ENCODE measurements around the gene MYCL. TPM values are rescaled to one million over a fixed set of nuclear protein-coding genes. Genes with fewer than 3 reads are reported as not detected.
A peak's percentile ranks its signal among the peaks of the same experiment; 100 is the strongest.

MYCL gene
- total and polyA plus RNA-seq, 4 donors: 2.4 to 7.8 (median 4.4) TPM

DNA sequence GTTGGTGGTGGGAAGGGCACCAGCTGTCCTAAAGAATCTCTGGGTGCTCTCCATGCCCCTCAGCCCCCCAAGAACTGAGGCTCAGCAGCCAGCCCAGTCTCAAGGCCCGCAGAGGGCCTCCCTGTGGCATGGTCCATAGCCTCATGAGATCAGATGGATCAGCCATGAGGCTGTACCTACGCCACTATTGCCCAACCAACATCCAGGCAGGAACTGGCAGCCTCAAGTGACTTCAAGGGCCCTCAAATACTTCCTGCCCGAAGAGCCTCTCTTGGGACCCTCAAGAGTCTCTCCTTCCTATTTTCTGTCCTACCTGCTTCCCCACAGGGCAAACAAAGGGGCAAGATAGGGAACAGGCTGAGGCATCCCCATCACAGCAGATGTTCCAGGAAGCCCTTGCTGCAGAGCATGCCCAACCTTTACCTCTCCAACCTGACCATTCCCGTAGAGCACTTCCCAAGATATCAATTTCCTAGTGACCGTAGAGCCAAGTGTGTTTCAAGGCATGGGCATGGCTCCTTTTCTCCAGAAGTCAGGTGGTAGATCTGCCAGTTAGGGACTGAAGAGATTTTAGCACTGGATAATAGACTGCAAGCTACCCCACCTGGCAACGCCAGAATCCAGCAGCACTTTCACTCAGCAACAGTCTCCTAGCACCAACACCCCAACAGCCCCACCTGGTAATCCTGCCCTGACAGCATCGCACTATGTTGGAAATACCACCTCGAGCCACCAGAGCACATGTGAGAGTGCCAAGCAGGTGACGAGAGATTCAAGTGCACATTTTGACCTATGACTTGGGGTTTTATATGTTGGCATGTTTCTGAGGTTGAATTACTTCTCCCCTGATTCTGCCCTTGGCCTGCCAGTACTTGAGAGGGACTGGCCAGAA is 39.5 kb upstream of the MYCL start:
- Histone ChIP-seq H3K36me3 (ENCODE audit: control insufficient read depth in 4 of 4, insufficient read depth in 4 of 4, low read length in 4 of 4) (no peaks in the 10 kb centered on the region), H3K4me3 (no peak overlapping the region), H3K27me3 (ENCODE audit: control insufficient read depth in 3 of 3, insufficient read depth in 3 of 3, low read length in 2 of 3) (no peaks in the 10 kb centered on the region), H3K27ac (ENCODE audit: low read depth in 1 of 2, low read length in 1 of 2) (peak overlapping the region in 1 of 2 donors; percentile 56), H3K9me3 (ENCODE audit: control insufficient read depth in 4 of 4, insufficient read depth in 3 of 4, low read length in 3 of 4) (peaks cover 0 to 1% (median 0%) of the 10 kb centered on the region in 4 donors), H3K4me1 (ENCODE audit: control insufficient read depth in 5 of 5, insufficient read depth in 5 of 5, low read length in 5 of 5) (peaks cover 0 to 1% (median 0%) of the 10 kb centered on the region in 5 donors), H3K9ac (ENCODE audit: insufficient read depth in 1 of 2, low read length in 2 of 2) (no peak overlapping the region)
- 68 to 74% methylated on average over 9 of the region's 9 CpGs for WGBS, 2 donors
- DNase-seq: peak; percentile 12 to 63 (median 45)
- peak; percentile 68 for ATAC-seq (ENCODE audit: insufficient read depth, low FRiP score)
- TF ChIP-seq, protein P1, sequence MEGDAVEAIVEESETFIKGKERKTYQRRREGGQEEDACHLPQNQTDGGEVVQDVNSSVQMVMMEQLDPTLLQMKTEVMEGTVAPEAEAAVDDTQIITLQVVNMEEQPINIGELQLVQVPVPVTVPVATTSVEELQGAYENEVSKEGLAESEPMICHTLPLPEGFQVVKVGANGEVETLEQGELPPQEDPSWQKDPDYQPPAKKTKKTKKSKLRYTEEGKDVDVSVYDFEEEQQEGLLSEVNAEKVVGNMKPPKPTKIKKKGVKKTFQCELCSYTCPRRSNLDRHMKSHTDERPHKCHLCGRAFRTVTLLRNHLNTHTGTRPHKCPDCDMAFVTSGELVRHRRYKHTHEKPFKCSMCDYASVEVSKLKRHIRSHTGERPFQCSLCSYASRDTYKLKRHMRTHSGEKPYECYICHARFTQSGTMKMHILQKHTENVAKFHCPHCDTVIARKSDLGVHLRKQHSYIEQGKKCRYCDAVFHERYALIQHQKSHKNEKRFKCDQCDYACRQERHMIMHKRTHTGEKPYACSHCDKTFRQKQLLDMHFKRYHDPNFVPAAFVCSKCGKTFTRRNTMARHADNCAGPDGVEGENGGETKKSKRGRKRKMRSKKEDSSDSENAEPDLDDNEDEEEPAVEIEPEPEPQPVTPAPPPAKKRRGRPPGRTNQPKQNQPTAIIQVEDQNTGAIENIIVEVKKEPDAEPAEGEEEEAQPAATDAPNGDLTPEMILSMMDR (IDR thresholded peaks at IDR 0.05; ENCODE audit: control extremely low read depth, extremely low read depth): no peak

DNA sequence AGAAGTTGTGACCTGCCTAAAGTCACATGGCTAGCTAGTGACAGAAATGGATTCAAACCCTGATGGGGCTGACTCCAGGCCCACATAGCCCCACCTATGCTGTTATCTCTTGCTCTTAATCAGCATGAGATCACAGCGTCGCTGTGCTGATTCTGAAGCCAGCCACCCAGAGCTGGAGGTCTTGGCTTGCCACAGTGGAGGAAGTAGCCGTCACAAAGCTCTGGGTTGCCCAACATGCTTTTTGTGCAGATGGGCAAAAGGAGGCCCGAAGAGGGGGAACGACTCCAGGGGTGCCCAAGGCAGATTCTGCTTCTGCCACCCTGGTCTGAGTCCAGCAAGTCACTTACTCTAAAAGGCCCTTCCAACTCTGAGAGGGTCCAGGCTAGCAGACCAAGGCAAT is 38.5 kb upstream of the MYCL start:
- H3K36me3 ChIP-seq (ENCODE audit: control insufficient read depth in 4 of 4, insufficient read depth in 4 of 4, low read length in 4 of 4): no peaks in the 10 kb centered on the region
- H3K9ac ChIP-seq (ENCODE audit: insufficient read depth in 1 of 2, low read length in 2 of 2): no peak overlapping the region
- ATAC-seq (ENCODE audit: insufficient read depth, low FRiP score) (no peak), DNase-seq (no peak)
- no peaks in the 10 kb centered on the region for H3K27me3 ChIP-seq (ENCODE audit: control insufficient read depth in 3 of 3, insufficient read depth in 3 of 3, low read length in 2 of 3)
- H3K27ac ChIP-seq (ENCODE audit: low read depth in 1 of 2, low read length in 1 of 2): peak overlapping the region in 1 of 2 donors; percentile 56
- TF ChIP-seq, protein P1 (IDR thresholded peaks at IDR 0.05; ENCODE audit: control extremely low read depth, extremely low read depth): no peak
- peaks cover 0 to 1% (median 0%) of the 10 kb centered on the region in 4 donors for H3K9me3 ChIP-seq (ENCODE audit: control insufficient read depth in 4 of 4, insufficient read depth in 3 of 4, low read length in 3 of 4)
- H3K4me1 ChIP-seq (ENCODE audit: control insufficient read depth in 5 of 5, insufficient read depth in 5 of 5, low read length in 5 of 5): peaks cover 0 to 1% (median 0%) of the 10 kb centered on the region in 5 donors
- 32 to 58% methylated on average over 5 of the region's 5 CpGs for WGBS, 2 donors
- no peak overlapping the region for H3K4me3 ChIP-seq

- H3K4me1 ChIP-seq (ENCODE audit: control insufficient read depth in 5 of 5, insufficient read depth in 5 of 5, low read length in 5 of 5): peaks cover 0 to 7% (median 1%) of the 10 kb centered on the region in 5 donors
- no peak overlapping the region for H3K4me3 ChIP-seq
- no peaks in the 10 kb centered on the region for H3K27me3 ChIP-seq (ENCODE audit: control insufficient read depth in 3 of 3, insufficient read depth in 3 of 3, low read length in 2 of 3)
- H3K9me3 ChIP-seq (ENCODE audit: control insufficient read depth in 4 of 4, insufficient read depth in 3 of 4, low read length in 3 of 4): peaks cover 0 to 1% (median 0%) of the 10 kb centered on the region in 4 donors
- DNase-seq (no peak), ATAC-seq (ENCODE audit: insufficient read depth, low FRiP score) (no peak)
- TF ChIP-seq, protein P1 (IDR thresholded peaks at IDR 0.05; ENCODE audit: control extremely low read depth, extremely low read depth): no peak
- no peaks in the 10 kb centered on the region for H3K36me3 ChIP-seq (ENCODE audit: control insufficient read depth in 4 of 4, insufficient read depth in 4 of 4, low read length in 4 of 4)
- WGBS, 2 donors: 97 to 98% methylated on average over 8 of the region's 8 CpGs
- no peak overlapping the region for H3K9ac ChIP-seq (ENCODE audit: insufficient read depth in 1 of 2, low read length in 2 of 2)
- H3K27ac ChIP-seq (ENCODE audit: low read depth in 1 of 2, low read length in 1 of 2): no peak overlapping the region
Measured at GRCh38 chr1:39938856-39939255, 37.1 kb upstream of the MYCL start.

Data from lung (tissue), 12 donors.